ENCODE results near the gene PKN3.

DNA sequence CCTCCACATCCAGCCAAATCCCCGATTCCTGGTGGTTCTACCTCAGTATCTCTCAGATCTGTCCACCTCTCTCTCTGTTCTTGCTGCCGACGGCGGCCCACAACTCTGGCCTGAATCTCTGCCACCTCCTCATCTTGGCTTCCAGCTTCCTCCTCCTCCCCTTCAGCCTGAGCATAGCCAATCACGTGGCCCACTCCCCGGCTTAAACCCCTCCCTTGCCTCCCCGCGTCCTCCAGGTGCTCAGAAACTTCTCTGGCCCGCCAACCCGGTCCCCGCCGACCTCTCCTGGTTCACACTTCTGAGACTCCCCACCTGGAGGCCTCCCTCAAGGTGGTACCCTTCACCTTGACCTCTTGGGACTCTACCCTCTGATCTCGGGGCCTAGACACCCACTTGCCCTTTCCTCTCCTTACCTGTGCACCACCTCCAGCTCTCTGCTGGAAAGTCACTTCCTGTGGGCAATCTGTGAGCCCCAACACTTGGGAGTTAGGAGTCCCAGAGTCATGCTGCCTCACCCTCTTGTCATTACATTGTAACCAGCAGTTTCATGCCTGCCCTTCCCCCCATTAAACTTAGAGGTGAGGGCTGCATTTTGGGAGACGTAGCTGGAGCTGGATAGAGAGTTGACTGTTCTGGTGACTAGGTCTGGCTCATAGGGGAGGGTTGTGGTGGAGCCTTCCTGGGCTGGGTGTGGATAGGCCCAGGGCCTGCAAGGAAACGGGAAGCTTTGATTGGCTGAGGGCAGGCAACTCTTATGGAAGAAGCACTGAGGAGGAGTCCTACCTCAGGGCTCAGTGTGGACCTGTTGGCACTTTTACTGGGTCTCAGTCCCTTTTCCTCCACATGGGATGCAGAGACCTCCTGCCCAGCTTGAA lies 17.7 kb upstream of the PKN3 start:
- TF ChIP-seq MAX (IDR thresholded peaks at IDR 0.05) (peak; percentile 64), CREB1 (IDR thresholded peaks at IDR 0.05; ENCODE audit: low read depth) (no peak), RAD21 (IDR thresholded peaks at IDR 0.05; ENCODE audit: low read depth) (no peak), FOXM1 (IDR thresholded peaks at IDR 0.05; ENCODE audit: borderline replicate concordance, low read depth) (no peak), YY1 (IDR thresholded peaks at IDR 0.05; ENCODE audit: low read depth) (peak; percentile 58; the same call in 1 of the 2 replicates), CEBPB (IDR thresholded peaks at IDR 0.05) (no peak)
